HEK293T (cell line): ENCODE measurements around the gene SPSB4.

Experiments
- ARNT ChIP-seq: fragments of 450-650 bp; IDR thresholded peaks from 2 replicates; pipeline ENCODE4 v1.6.1; 2017; ENCODE audit warnings: mild to moderate bottlenecking
- BHLHE40 ChIP-seq: fragments of 450-650 bp; IDR thresholded peaks from 2 replicates; pipeline ENCODE4 v1.6.1; 2016; ENCODE audit warnings: mild to moderate bottlenecking, moderate library complexity, borderline replicate concordance
- CTBP1 ChIP-seq: fragments of 450-650 bp; IDR thresholded peaks from 2 replicates; pipeline ENCODE4 v1.6.1; 2016; ENCODE audit warnings: borderline replicate concordance
- ELF4 ChIP-seq: fragments of 450-650 bp; IDR thresholded peaks from 2 replicates; pipeline ENCODE4 v1.6.1; 2017; ENCODE audit warnings: antibody characterized with exemption
- FOXA1 ChIP-seq: fragments of 450-650 bp; IDR thresholded peaks from 2 replicates; pipeline ENCODE4 v1.6.1; 2016; ENCODE audit warnings: mild to moderate bottlenecking
- FOXK2 ChIP-seq: fragments of 450-650 bp; IDR thresholded peaks from 2 replicates; pipeline ENCODE4 v1.6.1; 2016; ENCODE audit warnings: mild to moderate bottlenecking
- FOXM1 ChIP-seq: fragments of 450-650 bp; IDR thresholded peaks from 2 replicates; pipeline ENCODE4 v1.6.1; 2017; ENCODE audit warnings: mild to moderate bottlenecking, borderline replicate concordance
- HDGF ChIP-seq: fragments of 450-650 bp; IDR thresholded peaks from 2 replicates; pipeline ENCODE4 v1.6.1; 2017; ENCODE audit warnings: antibody characterized with exemption, borderline replicate concordance
- L3MBTL2 ChIP-seq: fragments of 450-650 bp; conservative IDR thresholded peaks from 2 replicates; pipeline ENCODE4 v1.6.1; 2016; ENCODE audit warnings: mild to moderate bottlenecking
- NFRKB ChIP-seq: fragments of 450-650 bp; IDR thresholded peaks from 2 replicates; pipeline ENCODE4 v1.6.1; 2016; ENCODE audit warnings: mild to moderate bottlenecking, moderate library complexity
- SP1 ChIP-seq: fragments of 450-650 bp; IDR thresholded peaks from 2 replicates; pipeline ENCODE4 v1.6.1; 2017
- SUZ12 ChIP-seq: fragments of 450-650 bp; IDR thresholded peaks from 2 replicates; pipeline ENCODE4 v1.6.1; 2016; ENCODE audit warnings: mild to moderate bottlenecking
- TARDBP ChIP-seq: fragments of 450-650 bp; IDR thresholded peaks from 2 replicates; pipeline ENCODE4 v1.6.1; 2016
- ZNF384 ChIP-seq: fragments of 450-650 bp; IDR thresholded peaks from 2 replicates; pipeline ENCODE4 v1.6.1; 2016

GRCh38 chr3:141083226-141083625 is 32.1 kb downstream of the SPSB4 start:
- TF ChIP-seq ELF4 (no peak), ARNT (no peak), CTBP1 (no peak), FOXK2 (no peak), SUZ12 (no peak), FOXA1 (no peak), SP1 (no peak), L3MBTL2 (no peak), TARDBP (no peak), NFRKB (no peak), BHLHE40 (no peak), HDGF (no peak), ZNF384 (no peak), FOXM1 (no peak)
